Measurements from ENCODE around the gene INPP4B.
"Not testable (repeated sequence)": the region's sequence is repeated elsewhere in the genome, so short reads cannot be mapped to it uniquely, and the experiment has no call there.

Gene INPP4B

DNA sequence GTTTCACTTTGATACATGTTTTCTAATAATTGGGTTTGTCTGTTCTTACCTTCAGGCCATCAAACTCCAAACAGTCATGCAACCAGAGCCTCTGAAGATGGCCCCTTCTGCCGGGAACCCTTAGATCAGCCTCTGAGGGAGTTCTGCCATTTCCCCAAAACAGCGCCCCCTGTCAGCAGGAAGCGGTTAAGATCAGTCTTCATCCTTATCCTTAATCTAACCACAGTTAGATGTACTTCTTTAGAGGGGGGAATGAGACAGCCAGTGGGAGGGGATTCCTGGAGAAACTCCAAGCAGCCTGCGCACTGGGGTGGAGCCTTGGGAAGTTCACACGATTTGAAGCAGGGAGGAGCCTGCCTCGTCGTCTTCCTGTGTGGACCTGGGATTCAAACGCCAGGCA lies 185.4 kb downstream of the INPP4B start:
- no peak for DNase-seq

- DNase-seq: no peak
Observed at GRCh38 chr4:142656178-142656577, 189.9 kb downstream of the INPP4B start.

GRCh38 chr4:142648378-142648777 lies 197.7 kb downstream of the INPP4B start:
- no peak for DNase-seq

DNA sequence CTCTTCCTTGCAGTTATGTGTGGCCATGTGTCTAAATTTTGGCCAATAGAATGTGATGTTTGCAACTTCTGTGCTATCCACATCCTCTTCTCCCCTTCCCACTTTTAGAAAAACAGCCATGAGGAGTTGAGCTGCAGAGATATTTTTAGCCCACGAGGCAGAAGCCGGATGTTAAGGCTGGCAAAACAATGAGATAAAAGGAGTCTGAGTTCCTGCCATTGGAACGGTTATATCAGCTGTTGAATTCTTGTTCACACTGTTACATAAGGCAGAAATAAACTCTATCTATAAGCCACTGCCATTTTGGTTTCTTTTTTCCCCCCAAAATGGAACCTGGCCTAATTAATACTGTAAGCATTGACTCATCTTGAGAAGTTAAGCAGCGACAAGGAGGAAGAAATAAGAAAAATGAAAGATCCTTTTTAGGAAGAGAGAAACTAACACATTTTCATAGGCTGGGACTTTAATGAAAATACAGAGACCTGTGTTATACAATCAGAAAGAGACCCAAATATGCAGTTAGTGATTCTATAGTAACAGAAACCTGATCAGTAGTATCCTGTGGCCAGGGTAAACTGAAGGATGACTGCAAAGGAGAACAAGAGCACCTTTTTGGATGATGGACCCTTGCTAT lies 200.5 kb downstream of the INPP4B start:
- no peak for DNase-seq

GRCh38 chr4:142644628-142645027 lies 201.5 kb downstream of the INPP4B start:
- DNase-seq: not testable (repeated sequence)

DNA sequence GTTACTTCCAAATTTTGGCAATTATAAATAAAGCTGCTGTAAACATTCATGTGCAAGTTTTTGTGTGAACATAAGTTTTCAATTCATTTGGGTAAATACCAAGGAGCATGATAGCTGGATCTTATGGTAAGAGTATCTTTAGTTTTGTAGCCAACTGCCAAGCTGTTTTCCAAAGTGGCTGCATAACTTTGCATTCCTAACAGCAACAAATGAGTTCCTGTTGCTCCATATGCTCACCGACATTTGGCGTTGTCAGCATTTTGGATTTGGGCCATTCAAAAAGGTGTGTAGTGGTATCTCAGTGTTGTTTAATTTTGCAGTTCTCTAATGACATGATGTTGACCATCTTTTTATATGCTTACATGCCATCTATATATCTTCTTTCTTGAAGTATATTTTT lies 208.5 kb downstream of the INPP4B start:
- DNase-seq: no peak

DNA sequence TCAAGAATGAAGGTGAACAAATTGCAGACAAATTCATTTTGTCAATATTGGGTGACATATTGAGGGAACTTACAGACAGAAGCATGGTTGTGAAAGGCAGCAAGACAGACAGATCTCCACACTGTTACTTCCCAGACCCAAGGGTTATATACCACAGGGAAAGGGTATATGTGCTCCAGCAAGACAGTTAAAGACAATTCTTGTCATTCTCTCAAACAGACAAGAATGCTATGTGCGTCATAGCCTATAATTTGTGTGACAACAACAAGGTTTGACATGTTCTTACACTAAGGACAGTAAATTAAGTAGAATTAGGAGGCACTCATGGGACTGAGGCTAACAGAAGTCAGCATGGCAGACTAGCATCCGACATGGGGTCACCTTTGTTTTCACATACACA lies 214.3 kb downstream of the INPP4B start:
- no peak for DNase-seq

GRCh38 chr4:142615324-142615665 lies 230.8 kb downstream of the INPP4B start:
- DNase-seq: no peak

DNA sequence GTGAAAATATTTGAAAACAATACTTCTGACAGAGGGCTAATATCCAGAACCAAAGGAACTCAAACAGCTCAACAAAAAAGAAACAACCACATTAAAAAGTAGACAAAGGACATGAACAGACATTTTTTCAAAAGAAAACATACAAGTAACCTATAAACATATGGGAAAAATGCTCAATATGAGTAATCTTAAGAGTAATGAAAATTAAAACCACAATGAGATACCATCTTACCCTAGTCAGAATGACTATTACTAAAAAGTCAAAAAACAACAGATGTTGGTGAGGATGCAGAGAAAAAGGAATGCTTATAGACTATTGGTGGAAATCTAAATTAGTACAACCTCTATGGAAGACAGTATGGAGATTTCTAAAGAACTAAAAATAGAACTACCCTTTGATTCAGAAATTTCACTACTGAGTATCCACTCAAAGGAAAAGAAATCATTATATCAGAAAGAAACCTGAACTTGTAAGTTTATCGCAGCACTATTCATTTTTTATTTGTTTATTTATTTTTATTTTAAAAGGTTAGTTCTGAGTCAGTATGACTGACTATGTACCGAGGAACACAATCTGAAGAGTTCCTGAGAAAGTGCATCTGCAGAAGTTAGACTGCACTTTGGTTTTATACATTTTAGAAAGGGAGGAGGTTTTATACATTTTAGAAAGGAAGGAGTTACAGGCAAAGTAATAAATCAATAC lies 231.3 kb downstream of the INPP4B start:
- no peak for DNase-seq

- DNase-seq: peak; percentile 2
Observed at GRCh38 chr4:142607976-142608375, 238.1 kb downstream of the INPP4B start.

GRCh38 chr4:142600952-142601351 lies 245.1 kb downstream of the INPP4B start:
- no peak for DNase-seq

DNA sequence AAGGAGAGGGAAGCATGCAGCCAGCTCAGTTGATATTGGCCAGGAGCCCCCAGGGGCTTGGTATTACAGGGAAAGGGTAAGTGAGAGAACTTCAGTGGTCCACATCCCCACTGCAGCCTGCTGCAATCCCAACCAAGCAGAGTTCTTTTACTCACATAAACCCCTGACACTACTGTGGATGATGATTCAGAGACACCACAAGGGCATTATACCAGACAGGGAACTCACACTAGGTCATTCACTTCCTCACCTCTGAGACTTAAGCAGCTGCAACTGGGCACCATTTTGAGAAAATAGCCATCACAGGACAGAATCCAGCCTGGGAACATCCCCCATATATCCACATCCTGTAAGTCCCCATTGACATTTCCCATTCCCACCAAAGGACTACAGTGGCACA lies 248.0 kb downstream of the INPP4B start:
- DNase-seq: no peak

- DNase-seq: no peak
Observed at GRCh38 chr4:142596595-142596994, 249.5 kb downstream of the INPP4B start.

DNA sequence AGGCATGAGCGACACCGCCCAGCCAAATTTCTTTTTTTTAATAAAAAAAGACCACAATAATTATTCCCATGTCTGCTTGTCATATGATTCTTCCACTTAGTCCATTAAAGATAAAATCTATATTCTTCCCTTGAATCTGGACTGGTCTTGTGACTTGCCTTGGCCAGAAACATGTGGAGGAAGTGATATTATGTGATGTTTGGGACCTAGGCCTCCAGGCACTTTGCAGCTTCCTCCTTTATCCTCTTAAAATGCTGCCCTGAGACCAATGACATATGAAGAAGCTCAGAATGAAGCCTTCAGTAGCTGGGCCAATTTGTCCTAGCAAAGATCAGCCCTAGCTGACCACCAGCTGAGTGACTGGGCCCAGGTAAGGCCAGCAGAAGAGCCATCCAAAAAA lies 250.0 kb downstream of the INPP4B start:
- DNase-seq: no peak

DNA sequence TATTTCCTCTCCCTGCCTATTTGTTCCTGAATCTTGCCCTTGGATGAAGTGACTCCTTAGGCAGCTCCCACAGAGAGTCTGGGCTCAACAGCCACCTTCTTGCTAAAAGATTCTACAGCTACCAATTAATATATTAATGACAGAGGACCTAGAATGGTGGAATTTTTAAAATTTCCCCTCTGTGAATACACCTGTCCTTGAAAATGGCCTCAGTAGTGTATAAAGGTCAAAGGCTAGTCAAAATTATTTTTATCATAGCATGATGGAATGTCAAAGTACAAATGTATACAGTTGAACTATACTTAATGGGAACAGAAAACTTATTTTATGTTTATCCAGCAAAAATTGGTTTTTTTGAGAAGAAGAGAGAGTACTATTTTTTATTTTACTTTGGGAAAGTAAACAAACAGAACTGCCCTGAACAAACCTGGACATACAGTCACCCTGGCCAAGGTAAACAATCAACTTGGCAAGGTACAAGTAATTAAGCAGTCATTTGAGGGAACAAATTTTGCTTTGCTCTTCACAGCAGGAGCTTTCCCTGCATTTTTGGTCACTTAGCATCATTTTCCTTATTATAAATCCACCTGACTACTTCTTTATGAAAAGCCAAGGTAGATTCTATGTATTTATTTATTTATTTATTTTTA lies 250.8 kb downstream of the INPP4B start:
- DNase-seq: no peak

- DNase-seq: no peak
Observed at GRCh38 chr4:142585411-142585810, 260.7 kb downstream of the INPP4B start.

DNA sequence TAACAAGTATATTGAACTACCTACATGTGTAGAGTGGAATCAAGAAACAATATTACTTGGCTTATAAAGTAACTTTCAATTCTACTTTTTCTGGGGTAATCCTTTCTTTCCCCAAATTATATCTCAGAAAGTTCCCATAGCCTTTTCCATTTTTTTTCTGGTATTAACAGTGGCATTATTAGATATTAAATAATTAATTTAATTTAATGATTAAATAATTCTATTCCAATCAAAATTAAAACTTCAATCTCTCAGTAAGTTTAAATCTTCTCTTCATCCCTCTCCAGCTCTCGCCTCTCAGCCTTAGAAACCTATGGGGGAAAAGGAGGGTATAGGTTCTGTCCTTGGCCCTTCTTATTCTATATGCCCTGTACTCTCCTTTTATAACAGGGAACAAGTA lies 262.4 kb downstream of the INPP4B start:
- no peak for DNase-seq

- no peak for DNase-seq
Observed at GRCh38 chr4:142582340-142582739, 263.8 kb downstream of the INPP4B start.

- DNase-seq: no peak
Observed at GRCh38 chr4:142581881-142582280, 264.2 kb downstream of the INPP4B start.

DNA sequence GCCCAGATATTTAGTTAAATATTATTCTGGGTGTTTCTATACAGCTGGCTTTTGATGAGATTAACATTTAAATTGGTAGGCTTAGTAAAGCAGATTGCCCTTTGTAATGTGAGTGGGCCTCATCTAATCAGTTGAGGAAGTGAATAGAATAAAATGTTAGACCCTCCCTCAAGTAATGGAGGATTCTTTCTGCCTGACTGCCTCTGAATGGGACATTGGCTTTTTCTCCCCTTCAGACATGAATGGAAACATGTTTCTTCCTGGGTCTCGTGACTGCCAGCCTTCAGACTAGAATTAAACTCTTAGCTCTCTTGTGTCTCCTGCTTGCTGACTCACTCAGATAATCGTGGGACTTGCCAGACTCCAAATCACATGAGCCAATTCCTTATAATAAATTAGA lies 266.7 kb downstream of the INPP4B start:
- no peak for DNase-seq

GRCh38 chr4:142574306-142574705 lies 271.8 kb downstream of the INPP4B start:
- no peak for DNase-seq

DNA sequence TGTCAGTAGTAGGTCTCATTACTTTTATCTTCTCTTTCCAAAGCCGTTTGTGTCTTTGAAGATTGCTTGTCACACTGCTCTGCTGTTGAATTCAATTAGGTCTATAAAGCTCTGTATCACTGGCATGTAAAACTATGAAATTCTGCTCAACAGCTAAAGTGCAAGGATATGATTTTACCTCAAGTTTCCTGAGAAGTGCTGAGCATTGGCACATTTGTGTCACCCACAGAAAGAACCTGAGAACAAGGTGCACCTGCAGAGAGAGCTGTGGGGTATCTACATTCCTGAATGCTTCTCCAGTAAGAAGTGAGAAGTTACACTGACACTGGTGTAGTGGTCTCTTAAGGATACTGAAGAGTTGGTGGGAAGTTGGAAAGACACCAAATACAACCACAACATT lies 274.0 kb downstream of the INPP4B start:
- no peak for DNase-seq

GRCh38 chr4:142567620-142568451 lies 278.3 kb downstream of the INPP4B start:
- no peak for DNase-seq

GRCh38 chr4:142567199-142567598 lies 278.9 kb downstream of the INPP4B start:
- DNase-seq: no peak

Measured in NCI-H1417 treated with DMSO at 0.1 percent for 48 hours (cell line).